Activated T-cell treated with anti-CD3 and anti-CD28 coated beads, Interleukin-2, amount 50 U/mL, for 1 hour (primary cell): ENCODE data around the gene MTA3.
"Not testable (repeated sequence)": the region's sequence is repeated elsewhere in the genome, so short reads cannot be mapped to it uniquely, and the experiment has no call there.

Source experiments
- DNase-seq: peaks from one replicate; pipeline ENCODE4 v3.0.0-alpha.2; 2020

The MTA3 gene

DNA sequence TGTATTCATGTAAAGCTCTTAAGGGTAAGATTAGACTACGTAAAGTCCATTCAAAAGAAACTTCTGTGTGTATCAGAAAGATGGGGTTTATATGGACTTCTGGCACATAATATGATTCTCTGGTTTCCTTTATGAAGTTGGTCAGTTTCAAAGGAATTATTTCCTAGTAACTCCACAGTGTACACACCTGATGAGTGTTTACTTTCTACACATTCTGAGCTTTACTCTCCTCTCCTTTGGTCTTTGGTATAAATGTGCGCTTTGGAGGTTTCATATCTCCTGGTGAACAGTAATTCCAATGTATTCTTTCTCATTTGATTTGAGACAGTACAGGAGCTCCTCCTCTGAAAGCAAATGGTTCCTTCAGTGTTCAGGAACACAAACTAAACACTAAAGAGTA lies 107.4 kb downstream of the MTA3 start:
- no peak for DNase-seq

DNA sequence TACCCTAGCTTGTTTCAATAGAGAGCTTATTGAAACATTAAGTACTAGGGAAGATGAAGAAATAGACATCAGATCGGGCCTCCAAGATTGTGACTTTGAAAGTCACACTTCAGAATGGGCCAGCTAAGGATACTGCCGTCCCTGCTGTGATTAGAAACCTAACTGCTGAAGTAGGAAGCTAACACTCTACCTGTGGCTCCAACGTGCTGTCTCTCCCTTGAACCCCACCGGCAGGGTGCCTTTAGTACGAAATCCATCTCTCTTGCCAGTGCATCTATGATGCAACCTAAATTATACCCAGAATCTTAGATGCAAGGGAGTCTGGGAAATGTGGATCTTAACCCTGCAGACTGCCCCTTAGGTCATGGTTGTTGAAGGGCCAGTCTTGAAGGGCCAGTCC lies 116.9 kb downstream of the MTA3 start:
- DNase-seq = no peak

DNA sequence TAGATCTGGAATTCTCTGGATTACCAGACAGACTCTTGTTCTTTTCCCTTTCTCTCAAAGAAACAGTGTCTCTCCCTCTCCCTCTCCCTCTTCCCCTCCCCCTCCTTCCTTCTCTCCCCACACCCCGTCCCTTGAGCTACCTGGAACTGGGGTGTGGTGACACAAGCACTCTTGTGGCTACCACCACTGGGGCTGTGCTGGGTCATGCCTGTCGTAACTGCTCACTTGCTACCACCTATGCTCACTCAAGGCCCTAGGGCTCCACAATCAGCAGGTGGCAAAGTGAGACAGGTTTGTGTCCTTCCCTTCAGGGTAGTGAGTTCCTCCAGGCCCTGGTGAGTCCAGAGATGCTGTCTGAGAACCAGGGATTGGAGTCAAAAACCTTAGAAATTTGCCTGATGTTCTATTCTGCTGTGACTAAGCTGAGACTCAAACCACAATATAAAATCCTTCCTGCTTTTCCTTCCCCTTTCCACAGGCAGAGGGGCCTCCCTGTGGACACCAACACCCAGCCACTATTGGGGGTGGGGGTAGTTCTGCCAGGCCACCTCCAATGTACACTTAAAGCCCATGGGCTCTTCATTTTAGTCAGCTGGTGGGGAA lies 124.7 kb downstream of the MTA3 start:
- DNase-seq = no peak

DNA sequence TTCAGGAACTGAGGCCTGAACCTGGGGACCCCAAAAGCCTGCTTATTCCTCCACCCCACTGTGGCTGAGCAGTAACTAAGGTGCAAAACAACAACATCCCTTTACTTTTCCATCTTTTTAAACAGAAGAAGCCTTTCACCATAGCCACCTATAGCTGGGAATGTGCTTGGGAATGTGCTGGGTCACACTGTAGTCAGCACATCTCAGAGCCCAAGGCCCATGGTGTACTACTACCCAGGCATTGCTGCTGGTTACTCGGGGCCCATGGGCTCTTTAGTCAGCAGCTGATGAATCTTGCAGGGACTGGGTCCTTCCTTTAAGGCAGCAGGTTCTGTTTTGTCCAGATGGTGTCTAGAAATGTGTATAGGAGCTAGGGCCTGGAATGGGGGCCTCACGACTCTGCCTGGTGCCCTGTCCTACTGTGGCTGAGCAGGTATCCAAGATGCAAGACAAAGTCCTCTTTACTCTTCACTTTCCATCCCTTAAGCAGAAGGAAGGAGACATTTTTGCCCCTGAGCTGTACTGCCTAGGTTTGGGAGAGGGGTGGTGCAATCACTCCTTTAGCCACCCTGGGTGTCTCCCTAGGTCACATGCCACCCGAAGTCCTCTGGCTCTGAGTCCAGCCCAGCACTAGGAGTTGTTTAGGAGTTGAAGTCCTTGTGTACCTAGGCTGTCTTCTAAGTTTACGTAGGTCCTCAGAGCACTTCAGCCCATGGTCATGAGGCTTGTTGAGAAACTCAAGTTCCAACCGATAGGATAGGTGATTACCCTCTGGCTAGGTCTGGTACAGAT lies 125.5 kb downstream of the MTA3 start:
- DNase-seq = no peak

DNA sequence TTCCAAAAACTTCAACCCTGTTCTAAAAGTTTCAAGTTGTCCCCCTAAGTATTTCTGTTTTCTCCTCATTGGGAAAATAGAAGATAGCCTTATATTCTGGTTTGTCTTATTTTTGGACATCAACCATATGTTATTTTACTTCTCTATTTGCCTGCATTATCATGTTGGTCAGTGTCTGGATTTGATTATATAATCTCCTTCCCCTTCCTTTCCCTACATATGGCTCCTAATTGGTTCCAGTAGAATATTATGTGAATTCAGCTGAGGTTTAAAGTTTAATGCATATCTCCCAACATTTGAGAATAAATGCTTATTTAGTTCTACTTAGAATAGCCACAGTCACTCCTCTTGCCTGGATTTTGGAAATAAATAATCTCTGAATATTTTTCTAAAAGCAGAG lies 128.6 kb downstream of the MTA3 start:
- no peak for DNase-seq

DNA sequence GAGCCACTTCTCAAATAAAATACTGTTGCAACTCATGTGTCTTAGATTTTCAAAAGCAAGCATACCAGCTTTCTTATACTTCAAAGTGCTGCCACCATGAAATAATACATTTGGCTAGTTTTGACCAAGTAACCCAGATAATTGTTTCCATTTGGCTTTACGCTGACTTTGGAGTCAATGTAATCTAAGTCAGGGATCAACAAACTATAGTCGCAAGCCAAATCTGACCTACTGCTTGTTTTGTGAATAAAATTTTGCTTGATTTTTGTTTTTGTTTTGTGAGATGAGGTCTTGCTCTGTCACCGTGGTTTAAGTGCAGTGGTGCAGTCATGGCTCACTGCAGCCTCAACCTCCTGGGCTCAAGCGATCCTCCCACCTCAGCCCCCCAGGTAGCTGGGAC lies 130.5 kb downstream of the MTA3 start:
- DNase-seq = no peak

DNA sequence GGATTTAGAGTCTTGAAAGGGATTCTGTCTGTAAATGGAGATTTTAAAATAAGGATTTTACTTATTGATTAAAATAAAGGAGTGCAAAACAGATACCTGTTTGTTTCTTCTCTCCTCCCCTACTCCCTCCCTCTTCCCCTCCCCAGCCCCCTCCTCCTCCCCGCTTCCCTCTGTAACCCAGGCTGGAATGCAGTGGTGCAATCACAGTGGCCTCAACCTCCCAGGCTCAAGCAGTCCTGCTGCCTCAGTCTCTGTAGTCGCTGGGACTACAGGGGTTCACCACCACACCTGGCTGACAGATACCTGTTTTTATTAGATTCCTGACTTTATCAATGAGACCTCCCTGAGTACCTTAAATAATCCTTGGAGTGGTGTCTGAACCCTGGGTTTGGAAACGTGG lies 138.4 kb downstream of the MTA3 start:
- DNase-seq = no peak

DNA sequence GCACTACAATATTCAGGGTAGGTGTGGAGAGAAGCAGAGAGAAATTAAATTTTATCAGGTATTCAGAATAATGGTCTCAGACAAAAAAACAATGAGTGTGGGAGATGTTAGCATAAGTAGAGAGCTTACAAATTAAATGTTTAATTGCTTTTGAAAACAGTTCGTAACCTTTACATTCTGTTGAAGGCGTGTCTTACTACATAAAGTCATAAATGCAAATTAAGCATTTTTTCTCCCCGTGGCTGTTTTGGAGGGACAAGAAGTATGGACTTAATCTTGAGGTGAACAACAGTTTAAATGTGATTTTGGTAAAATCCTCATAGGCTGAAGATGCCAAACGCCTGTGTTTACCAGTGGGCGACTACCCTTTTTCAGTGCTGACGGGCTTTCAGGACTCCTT lies 139.7 kb downstream of the MTA3 start:
- DNase-seq = no peak

DNA sequence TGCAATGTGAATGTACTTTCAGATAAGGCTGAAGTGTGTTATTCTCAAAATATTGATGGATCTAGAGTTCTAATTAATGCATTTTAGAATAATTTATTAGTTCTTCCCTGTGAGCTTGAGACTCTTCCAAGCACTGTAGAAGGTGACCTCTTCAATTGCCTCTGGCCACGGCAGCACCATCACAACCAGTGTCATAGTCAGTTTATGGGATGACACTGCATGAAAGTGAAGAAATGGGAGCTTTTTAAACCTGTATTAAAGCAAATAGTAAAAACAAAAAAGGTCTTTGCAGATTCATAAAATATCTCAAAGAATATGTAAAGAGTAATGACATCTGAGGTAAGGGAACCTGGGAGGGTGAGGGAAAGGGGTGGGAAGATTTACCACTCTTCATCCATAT lies 143.5 kb downstream of the MTA3 start:
- no peak for DNase-seq

DNA sequence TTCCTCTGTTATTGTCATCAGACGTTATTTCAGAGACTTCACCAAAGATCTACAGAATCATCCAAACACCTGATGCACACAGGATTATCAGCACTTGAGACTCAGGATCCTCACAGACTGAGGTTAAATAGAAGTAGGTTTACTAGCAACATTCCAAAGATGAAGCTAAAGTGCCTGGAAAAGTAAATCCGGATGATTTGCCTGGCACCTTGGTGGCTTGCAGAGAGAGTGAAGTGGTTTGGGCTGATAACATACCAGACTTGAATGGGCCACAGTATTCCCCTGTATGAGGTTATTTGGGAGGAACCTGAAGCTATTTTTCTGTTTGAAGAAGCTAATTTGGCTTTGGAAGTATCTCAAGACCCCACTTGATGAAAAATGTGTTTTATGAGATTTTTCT lies 144.5 kb downstream of the MTA3 start:
- no peak for DNase-seq

DNA sequence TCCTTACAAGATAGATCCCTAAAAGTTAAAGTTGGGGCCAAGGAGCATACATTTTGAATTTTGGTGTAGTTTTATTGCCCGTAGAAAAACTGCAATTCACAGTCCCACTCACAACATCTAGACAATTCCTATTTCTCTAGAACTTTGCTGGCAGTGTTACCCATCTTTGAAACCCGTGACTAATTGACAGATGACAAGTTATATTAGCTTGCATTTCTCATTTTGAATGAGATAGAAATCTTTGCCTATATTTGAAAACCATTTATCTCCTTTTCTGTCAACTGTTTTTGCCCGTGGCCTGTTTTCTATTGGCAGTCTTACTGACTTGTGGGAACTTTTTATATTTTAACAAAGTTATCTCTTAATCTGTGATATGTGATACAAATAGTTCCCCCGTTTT lies 145.5 kb downstream of the MTA3 start:
- no peak for DNase-seq

DNA sequence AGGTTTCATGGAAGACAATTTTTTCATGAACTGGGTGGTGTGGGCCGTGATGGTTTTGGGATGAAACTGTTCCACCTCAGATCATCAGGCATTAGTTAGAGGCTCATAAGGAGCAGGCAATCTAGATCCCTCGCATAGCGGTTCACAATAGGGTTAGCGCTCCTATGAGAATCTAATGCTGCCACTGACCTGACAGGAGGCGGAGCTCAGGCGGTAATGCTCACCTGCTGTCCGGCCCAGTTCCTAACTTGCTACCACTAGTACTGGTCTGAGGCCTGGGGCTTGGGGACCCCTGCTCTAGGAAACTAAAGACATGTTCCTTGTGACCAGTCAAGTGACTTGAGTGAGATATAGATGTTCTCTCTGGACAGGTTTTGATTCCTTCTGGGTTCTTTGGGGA lies 146.3 kb downstream of the MTA3 start:
- DNase-seq = no peak

DNA sequence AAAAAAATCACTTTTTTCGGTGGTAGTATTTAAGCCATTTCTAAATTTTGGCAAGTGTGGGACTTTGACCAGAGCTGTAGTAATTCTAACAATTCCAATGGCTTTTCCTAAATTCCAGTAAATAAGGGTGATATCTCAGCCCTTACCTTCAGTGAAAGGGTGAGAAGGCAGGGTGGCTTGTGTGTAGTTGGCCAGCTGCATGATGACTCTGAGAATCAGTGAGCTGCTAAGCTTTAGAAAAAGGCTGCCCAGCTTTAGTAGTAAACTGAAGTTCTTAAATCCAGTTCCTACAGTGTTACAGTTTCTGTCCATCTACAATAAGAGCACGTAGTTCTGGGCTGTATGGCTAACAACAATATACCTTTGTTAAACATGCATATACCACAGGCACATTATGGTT lies 153.5 kb downstream of the MTA3 start:
- no peak for DNase-seq

DNA sequence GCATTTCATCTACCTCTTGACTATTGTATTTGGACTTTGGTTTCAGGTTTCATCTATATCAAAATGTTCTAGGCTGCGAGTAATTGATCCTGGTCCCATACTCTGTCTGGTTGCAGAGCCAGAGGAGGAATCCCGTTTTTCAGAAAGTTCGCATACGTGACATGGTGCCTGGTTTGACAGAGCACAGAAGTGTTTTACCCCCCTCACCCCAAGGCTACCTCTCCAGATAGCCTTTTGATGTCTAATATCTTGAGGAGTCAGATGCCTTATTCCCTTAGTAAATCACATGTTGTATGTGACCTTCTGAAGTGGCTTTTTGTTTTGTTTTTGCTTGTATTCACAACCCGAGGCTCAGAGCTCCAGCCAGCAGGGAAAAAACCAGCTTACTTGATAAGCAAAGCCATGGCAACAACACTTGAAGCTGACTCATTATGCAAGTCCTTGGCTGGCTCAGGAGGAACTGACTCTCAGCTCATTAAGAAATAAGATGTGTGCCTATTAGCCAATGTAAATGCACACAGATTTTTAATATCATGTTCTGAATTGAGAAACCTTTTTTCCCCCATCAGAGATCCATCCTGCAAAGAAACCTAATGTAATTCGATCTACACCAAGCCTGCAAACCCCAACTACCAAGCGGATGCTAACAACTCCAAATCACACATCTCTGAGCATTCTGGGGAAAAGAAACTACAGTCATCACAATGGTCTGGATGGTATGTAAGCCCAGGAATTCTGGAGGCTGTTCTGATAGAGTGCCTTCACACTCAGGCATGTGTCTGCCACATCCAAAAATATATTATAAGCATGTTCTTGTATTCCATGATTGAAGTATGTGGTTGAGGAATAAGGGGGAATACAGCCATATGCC lies 154.1 kb downstream of the MTA3 start:
- no peak for DNase-seq

DNA sequence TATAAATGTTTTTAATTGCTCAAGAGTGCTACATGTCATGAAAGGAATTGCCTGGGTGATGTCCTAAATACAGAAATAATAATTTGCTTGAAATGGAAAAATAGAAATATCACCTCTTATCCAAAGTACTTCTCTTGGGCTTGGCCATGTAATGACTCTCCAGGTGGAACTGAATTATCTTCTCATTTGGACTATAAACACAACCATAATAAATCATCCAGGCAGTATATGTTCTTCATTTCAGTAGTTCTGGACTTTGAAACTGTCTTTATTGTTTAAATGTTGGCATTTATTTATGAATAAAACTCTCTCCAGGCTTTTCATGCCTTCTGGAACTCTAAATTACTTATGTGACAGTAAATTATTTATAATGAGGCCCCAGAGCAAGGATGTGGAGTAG lies 155.0 kb downstream of the MTA3 start:
- DNase-seq = no peak

DNA sequence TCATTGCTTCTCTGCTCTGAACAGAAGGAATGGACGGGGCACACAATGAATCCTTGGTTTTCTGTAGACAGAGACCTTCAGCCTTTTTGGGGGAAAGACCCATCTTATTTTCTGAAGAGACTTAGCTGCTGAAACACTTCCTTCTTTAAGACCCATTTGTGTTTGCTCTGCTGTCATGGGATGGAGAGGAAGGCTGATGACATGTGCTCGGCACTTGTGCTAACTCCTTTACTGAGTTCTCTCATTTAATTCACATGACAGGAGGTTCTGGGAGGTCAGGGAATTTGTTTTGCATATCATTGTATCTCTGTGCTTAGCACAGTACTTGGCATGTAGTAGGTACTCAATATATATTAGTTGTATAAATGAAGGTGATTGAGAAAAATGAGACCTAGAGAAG lies 156.5 kb downstream of the MTA3 start:
- no peak for DNase-seq

DNA sequence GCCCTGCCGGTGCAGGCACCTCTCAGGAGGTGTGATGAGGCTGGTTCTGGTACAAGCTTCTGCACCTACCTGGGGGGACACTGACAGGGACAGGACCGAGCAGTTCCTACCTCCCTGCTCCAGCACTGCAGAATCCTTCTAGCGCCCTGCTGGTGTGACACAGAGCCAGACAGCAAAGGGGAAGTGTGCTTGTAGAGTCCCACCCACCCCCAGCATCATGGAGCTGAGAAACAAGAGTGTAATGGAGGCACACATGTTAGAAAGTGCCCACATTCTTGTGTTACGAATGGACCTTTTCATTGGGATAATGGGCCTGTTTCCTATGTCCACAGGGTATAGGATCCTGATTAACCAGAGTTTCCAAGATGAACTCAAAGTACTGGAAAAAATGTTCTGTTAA lies 157.2 kb downstream of the MTA3 start:
- DNase-seq = no peak

DNA sequence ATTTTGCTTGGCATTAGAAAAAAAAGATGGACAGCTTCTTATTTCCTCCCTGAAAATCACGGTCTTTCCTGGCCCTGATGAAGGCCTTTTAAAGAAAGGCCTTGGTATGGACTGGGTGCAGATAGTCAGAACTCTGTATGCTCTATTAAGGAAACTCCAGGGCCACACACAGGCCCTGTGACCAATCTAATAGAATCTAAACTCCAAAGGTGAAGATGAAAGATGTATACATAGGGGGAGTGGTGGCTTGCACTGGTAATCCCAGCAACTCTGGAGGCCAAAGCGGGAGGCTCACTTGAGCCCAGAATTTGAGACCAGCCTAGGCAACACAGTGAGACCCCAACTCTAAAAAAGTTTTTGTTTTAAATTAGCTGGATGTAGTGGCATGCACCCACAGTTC lies 158.2 kb downstream of the MTA3 start:
- no peak for DNase-seq

DNA sequence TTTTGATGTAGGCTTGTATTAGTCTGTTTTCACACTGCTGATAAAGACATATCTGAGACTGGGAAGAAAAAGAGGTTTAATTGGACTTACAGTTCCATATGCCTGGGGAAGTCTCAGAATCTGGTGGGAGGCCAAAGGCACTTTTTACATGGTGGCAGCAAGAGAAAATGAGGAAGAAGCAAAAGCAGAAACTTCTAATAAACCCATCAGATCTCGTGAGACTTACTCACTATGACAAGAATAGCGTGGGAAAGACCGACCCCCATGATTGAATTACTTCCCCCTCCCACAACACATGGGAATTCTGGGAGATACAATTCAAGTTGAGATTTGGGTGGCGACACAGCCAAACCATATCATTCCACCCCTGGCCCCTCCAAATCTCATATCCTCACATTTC lies 162.9 kb downstream of the MTA3 start:
- DNase-seq = not testable (repeated sequence)

DNA sequence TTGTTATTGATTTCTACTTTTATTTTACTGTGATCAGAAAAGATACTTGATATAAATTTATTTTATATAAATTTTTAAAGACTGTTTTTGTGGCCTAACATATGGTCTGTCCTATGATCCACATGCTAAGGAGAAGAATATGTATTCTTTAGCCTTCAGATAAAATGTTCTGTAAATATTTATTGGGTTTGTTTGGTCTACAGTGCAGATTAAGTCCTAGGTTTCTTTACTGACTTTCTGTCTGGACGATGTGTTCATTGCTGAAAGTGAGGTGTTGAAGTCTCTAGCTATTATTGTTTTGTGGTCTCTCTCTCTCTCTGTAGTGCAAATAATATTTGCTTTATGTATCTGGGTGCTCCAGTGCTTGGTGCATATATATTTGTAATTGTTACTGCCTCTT lies 165.4 kb downstream of the MTA3 start:
- no peak for DNase-seq

DNA sequence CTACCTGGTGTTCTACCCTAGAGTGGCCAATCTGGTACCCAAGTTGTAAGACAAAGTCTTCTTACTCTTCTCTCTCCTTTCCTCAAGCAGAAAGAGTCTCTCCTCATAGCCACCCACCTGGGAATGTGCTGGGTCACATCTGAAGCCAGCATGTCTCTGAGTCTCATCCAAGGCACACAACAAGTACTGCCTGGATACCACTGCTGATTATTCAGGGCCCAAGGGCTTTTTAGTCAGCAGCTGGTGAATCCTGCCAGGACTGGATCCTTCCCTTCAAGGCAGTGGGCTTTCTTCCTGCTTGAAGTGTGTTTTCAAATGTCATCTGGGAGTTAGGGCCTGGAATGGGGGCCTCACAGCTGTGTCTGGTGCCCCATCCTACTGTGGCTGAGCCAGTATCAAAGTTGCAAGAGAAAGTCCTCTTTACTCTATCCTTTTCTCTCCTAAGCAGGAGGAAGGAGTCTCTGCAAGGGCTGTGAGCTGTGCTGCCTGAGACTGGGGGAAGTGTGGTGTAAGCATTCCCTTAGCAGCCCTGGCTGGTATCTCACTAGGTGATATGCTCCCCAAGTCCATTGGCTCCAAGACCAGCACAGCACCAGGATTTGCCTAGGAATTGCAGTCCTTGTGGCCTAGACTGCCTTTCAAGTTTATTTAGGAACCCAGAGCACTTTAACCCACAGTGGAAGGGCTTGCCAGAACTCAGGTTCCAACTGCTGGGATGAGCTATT lies 168.3 kb downstream of the MTA3 start:
- no peak for DNase-seq

DNA sequence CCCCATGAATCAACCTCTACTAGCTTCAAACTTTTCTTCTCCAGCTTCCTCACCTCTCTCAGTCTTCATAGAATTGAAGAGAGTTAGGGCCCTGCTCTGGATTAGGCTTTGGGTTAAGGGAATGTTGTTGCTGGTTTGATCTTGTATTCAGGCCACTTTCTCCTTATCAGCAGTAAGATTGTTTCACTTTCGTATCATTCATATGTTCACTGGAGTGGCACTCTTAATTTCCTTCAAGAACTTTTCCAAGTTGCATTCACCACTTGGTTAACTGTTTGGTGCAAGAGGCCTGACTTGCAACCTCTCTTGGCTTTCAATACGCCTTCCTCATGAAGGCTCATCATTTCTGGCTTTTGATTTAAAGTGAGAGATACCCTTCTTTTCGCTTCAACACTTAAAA lies 172.7 kb downstream of the MTA3 start:
- no peak for DNase-seq
